H9 (cell line): ENCODE results near the gene PHTF1. TPM values are rescaled to one million over a fixed set of nuclear protein-coding genes. Genes with fewer than 3 reads are reported as not detected.

Source experiments
- DNase-seq: peaks from one replicate; pipeline ENCODE4 v3.0.0-alpha.2; 2017
- H2AFZ ChIP-seq: one replicate; pipeline ENCODE4 v1.6.1; 2013; ENCODE audit warnings: mild to moderate bottlenecking, low read length, control low read depth, moderate library complexity
- H2AK5ac ChIP-seq: 2 replicates; pipeline ENCODE4 v1.6.1; 2013; ENCODE audit warnings: low read length, control low read depth, mixed read lengths; ENCODE audit not compliant: insufficient read length
- H2BK120ac ChIP-seq: one replicate; pipeline ENCODE4 v1.6.1; 2013; ENCODE audit warnings: low read depth, mild to moderate bottlenecking, low read length, control low read depth, inconsistent platforms; ENCODE audit not compliant: poor library complexity, severe bottlenecking
- H2BK12ac ChIP-seq: 2 replicates; pipeline ENCODE4 v1.6.1; 2013; ENCODE audit warnings: low read length, control low read depth, mixed read lengths, low read depth; ENCODE audit not compliant: insufficient read length
- H2BK15ac ChIP-seq: 2 replicates; pipeline ENCODE4 v1.6.1; 2013; ENCODE audit warnings: low read depth, low read length, control low read depth
- H2BK20ac ChIP-seq: one replicate; pipeline ENCODE4 v1.6.1; 2013; ENCODE audit warnings: low read depth, mild to moderate bottlenecking, low read length, control low read depth, inconsistent platforms; ENCODE audit not compliant: poor library complexity, severe bottlenecking
- H2BK5ac ChIP-seq: 2 replicates; pipeline ENCODE4 v1.6.1; 2013; ENCODE audit warnings: low read length, control low read depth, mixed read lengths; ENCODE audit not compliant: insufficient read length
- H3K14ac ChIP-seq: 2 replicates; pipeline ENCODE4 v1.6.1; 2013; ENCODE audit warnings: low read length, control low read depth; ENCODE audit not compliant: insufficient read depth
- H3K18ac ChIP-seq: 2 replicates; pipeline ENCODE4 v1.6.1; 2013; ENCODE audit warnings: low read depth, mild to moderate bottlenecking, mixed read lengths, low read length, control low read depth; ENCODE audit not compliant: insufficient read length
- H3K23ac ChIP-seq: 2 replicates; pipeline ENCODE4 v1.6.1; 2013; ENCODE audit warnings: low read length, control low read depth, mixed read lengths, low read depth; ENCODE audit not compliant: insufficient read length
- H3K23me2 ChIP-seq: 2 replicates; pipeline ENCODE4 v1.6.1; 2013; ENCODE audit warnings: low read depth, mild to moderate bottlenecking, mixed read lengths, low read length, control low read depth; ENCODE audit not compliant: insufficient read length, poor library complexity, severe bottlenecking
- H3K27ac ChIP-seq: 2 replicates; pipeline ENCODE4 v1.5.1; 2013; ENCODE audit warnings: low read length, control low read depth, mixed read lengths, low read depth; ENCODE audit not compliant: insufficient read length
- H3K27me3 ChIP-seq: 2 replicates; pipeline ENCODE4 v1.6.1; 2013; ENCODE audit warnings: low read length, control low read depth, inconsistent platforms; ENCODE audit not compliant: insufficient read depth
- H3K4ac ChIP-seq: 2 replicates; pipeline ENCODE4 v1.6.1; 2013; ENCODE audit warnings: low read depth, mild to moderate bottlenecking, control low read depth, inconsistent platforms, low read length, moderate library complexity
- H3K4me1 ChIP-seq: 2 replicates; pipeline ENCODE4 v1.6.1; 2013; ENCODE audit warnings: low read length, control low read depth, inconsistent platforms; ENCODE audit not compliant: insufficient read depth
- H3K4me2 ChIP-seq: 2 replicates; pipeline ENCODE4 v1.6.1; 2013; ENCODE audit warnings: low read length, control low read depth, mixed read lengths; ENCODE audit not compliant: insufficient read length, insufficient read depth
- H3K56ac ChIP-seq: 2 replicates; pipeline ENCODE4 v1.6.1; 2013; ENCODE audit warnings: low read depth, mild to moderate bottlenecking, mixed read lengths, low read length, control low read depth; ENCODE audit not compliant: insufficient read length
- H3K79me1 ChIP-seq: 2 replicates; pipeline ENCODE4 v1.6.1; 2013; ENCODE audit warnings: low read depth, mild to moderate bottlenecking, moderate library complexity, low read length, control low read depth, inconsistent platforms; ENCODE audit not compliant: insufficient read depth, poor library complexity, severe bottlenecking
- H3K79me2 ChIP-seq: 2 replicates; pipeline ENCODE4 v1.6.1; 2013; ENCODE audit warnings: low read length, control low read depth, inconsistent platforms; ENCODE audit not compliant: insufficient read depth
- H3K9ac ChIP-seq: 2 replicates; pipeline ENCODE4 v1.6.1; 2013; ENCODE audit warnings: low read length, control low read depth, mixed read lengths; ENCODE audit not compliant: insufficient read length; ENCODE audit errors: extremely low read depth
- H3K9me3 ChIP-seq: one replicate; pipeline ENCODE4 v1.6.1; 2013; ENCODE audit warnings: low read depth, low read length, inconsistent platforms; ENCODE audit not compliant: control insufficient read depth
- H3T11ph ChIP-seq: one replicate; pipeline ENCODE4 v1.6.1; 2013; ENCODE audit warnings: mild to moderate bottlenecking, low read length, control low read depth, inconsistent platforms
- H4K20me1 ChIP-seq: one replicate; pipeline ENCODE4 v1.6.1; 2013; ENCODE audit not compliant: control insufficient read depth, insufficient read length, insufficient read depth
- H4K5ac ChIP-seq: 2 replicates; pipeline ENCODE4 v1.6.1; 2013; ENCODE audit warnings: low read depth, mild to moderate bottlenecking, mixed read lengths, low read length, control low read depth; ENCODE audit not compliant: insufficient read length
- H4K8ac ChIP-seq: replicated peaks from 2 replicates; pipeline ENCODE4 v1.6.1; 2013; ENCODE audit warnings: low read length, control low read depth, mixed read lengths, low read depth; ENCODE audit not compliant: insufficient read length
- H4K91ac ChIP-seq: 2 replicates; pipeline ENCODE4 v1.6.1; 2013; ENCODE audit warnings: low read depth, mild to moderate bottlenecking, moderate library complexity, mixed read lengths, low read length, control low read depth; ENCODE audit not compliant: insufficient read length
- H3K27ac Mint-ChIP-seq, 3 experiments: 2 replicates in 2 of 3; 3 replicates in 1 of 3; pipeline ENCODE4 v1.8.0; 2020 to 2021; ENCODE audit warnings: mixed read lengths in 3 of 3, mild to moderate bottlenecking in 1 of 3, moderate library complexity in 1 of 3
- H3K27me3 Mint-ChIP-seq: 2 replicates; pipeline ENCODE4 v1.8.0; 2021; ENCODE audit warnings: low read depth, mild to moderate bottlenecking, moderate library complexity, mixed read lengths
- H3K36me3 Mint-ChIP-seq, 3 experiments: 2 replicates in 2 of 3; 3 replicates in 1 of 3; pipeline ENCODE4 v1.8.0; 2020 to 2021; ENCODE audit warnings: low read depth in 3 of 3, mixed read lengths in 3 of 3; ENCODE audit not compliant: insufficient read depth in 1 of 3
- H3K4me1 Mint-ChIP-seq, 2 experiments: 2 replicates each; pipeline ENCODE4 v1.8.0; 2020; ENCODE audit warnings: mixed read lengths in 2 of 2
- H3K4me3 Mint-ChIP-seq, 2 experiments: 2 replicates in 1 of 2; 3 replicates in 1 of 2; pipeline ENCODE4 v1.8.0; 2020 to 2021; ENCODE audit warnings: mild to moderate bottlenecking in 2 of 2, mixed read lengths in 2 of 2, moderate library complexity in 1 of 2
- H3K9me3 Mint-ChIP-seq, 2 experiments: 2 replicates in 1 of 2; 3 replicates in 1 of 2; pipeline ENCODE4 v1.8.0; 2020; ENCODE audit warnings: mild to moderate bottlenecking in 2 of 2, mixed read lengths in 2 of 2, moderate library complexity in 1 of 2
- CTCF ChIP-seq: fragments of 200-600 bp; sonication (generic); conservative IDR thresholded peaks from 3 replicates; pipeline ENCODE4 v1.8.0; 2021; ENCODE audit warnings: antibody characterized with exemption, mild to moderate bottlenecking
- WGBS: extraction: QIAGEN DNeasy Blood & Tissue Kit; methylation state at CpG from one replicate; pipeline ENCODE4 v1.1.7; 2013; ENCODE audit warnings: missing lambda C conversion rate, low lambda C conversion rate, mixed read lengths; ENCODE audit not compliant: insufficient read length; ENCODE audit errors: extremely low coverage; 5-methylcytosine and 5-hydroxymethylcytosine counted together
- total RNA-seq: library from RNA; stranded (reverse); gene quantifications from 2 replicates; pipeline ENCODE4 v1.2.1, GENCODE V29; 2021

Gene PHTF1
- total RNA-seq, 1 experiment from 2014 or later: 28.4 TPM

DNA sequence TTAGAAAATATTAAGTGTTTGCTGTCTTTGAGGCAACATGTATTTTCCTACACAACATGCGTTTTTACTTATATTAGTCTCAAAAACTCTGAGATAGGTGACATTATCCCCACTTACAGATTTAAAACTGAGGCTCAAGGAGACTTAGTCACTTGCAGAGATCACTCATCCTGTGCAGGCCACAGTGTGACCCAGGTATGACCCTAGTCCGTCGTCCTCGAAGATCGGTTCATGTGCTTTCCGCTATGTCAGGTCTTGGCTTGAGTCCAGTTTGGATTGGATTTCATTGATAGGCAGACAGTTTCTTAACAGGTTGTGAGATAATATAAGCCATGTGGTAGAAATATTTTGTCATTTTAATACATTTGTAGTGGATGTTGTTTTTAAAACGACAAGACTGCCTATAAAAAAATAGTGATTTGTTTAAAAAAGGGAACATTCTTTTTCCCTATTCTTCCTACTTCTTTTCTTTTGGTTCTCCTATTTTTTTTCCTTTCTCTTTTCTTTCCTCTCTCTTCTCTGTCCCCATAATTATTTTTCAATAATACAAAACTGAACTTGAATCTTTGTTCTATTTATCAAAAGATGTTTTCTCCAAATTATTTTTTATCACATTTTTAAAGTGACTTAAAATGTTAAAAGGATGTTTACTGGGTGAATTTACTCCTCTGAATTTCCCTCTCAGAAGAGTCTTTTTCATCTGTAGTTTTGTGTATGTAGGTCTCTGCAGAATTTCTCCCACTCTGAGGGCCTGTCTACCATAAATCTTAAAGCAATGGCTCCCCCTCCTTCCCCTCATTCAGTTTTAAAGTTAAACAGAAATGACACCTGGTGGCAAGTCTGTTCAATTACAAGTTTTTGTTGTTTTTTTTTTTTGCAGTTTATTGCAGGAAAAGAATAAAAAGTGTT is 81.8 kb downstream of the PHTF1 start:
- no peak overlapping the region for H3K18ac ChIP-seq
- no peak overlapping the region for H2AK5ac ChIP-seq
- no peaks in the 10 kb centered on the region for H3K4me1 ChIP-seq
- peak; percentile 73 for TF ChIP-seq CTCF
- H3K4ac ChIP-seq: no peak overlapping the region
- no peaks in the 10 kb centered on the region for H3K23me2 ChIP-seq
- no peak overlapping the region for H2AFZ ChIP-seq
- no peak overlapping the region for H3K23ac ChIP-seq
- Mint-ChIP-seq H3K27me3 (no peaks in the 10 kb centered on the region), H3K4me1 (peaks cover 13 to 14% of the 10 kb centered on the region in 2 experiments), H3K9me3 (no peaks in the 10 kb centered on the region), H3K4me3 (no peak overlapping the region), H3K36me3 (no peaks in the 10 kb centered on the region; a peak in 2 of 7 replicates), H3K27ac (no peak overlapping the region; a peak in 1 of 7 replicates)
- H4K20me1 ChIP-seq: no peaks in the 10 kb centered on the region
- no CpG with 5 or more reads among the region's 7 CpGs for WGBS
- H3T11ph ChIP-seq: no peak overlapping the region
- H3K27ac ChIP-seq: no peak overlapping the region
- H3K27me3 ChIP-seq: no peaks in the 10 kb centered on the region
- no peak overlapping the region for H3K14ac ChIP-seq
- no peak overlapping the region for H2BK120ac ChIP-seq
- H4K8ac ChIP-seq: no peak overlapping the region
- no peaks in the 10 kb centered on the region for H3K9me3 ChIP-seq
- H3K79me1 ChIP-seq: no peaks in the 10 kb centered on the region
- H2BK5ac ChIP-seq: no peak overlapping the region
- no peak overlapping the region for H3K56ac ChIP-seq
- H2BK15ac ChIP-seq: no peak overlapping the region
- no peak overlapping the region for H2BK12ac ChIP-seq
- no peak overlapping the region for H2BK20ac ChIP-seq
- H3K4me2 ChIP-seq: no peak overlapping the region
- H3K9ac ChIP-seq: no peak overlapping the region
- H3K79me2 ChIP-seq: no peaks in the 10 kb centered on the region
- DNase-seq: no peak
- no peak overlapping the region for H4K5ac ChIP-seq
- no peak overlapping the region for H4K91ac ChIP-seq
